ENCODE results near the gene TAS2R38. TPM values are rescaled to one million over a fixed set of nuclear protein-coding genes. Genes with fewer than 3 reads are reported as not detected.

The TAS2R38 gene
- total RNA-seq, 2 donors from 2014 or later = not detected

GRCh38 chr7:141928146-141928844 lies 45.3 kb downstream of the TAS2R38 start:
- DNase-seq (no peak), ATAC-seq (no peak)
- intact Hi-C loops (cut with DNase I, micrococcal nuclease) = no loop called here

Other genes with a start within 250 kb of the TAS2R38 start
- 10 to 100 TPM; 65.4 to 79.5 TPM for gene SSBP1, start 235.4 kb downstream of the TAS2R38 start, total RNA-seq
- gene TAS2R3, start 209.7 kb downstream of the TAS2R38 start, total RNA-seq = 1 to 10 TPM; 1.8 to 2.1 TPM
- gene TAS2R4, start 197.1 kb downstream of the TAS2R38 start, total RNA-seq = 1 to 10 TPM; 1.1 to 1.2 TPM
- 1 to 10 TPM; 1.0 to 1.8 TPM for gene TAS2R5, start 183.6 kb downstream of the TAS2R38 start, total RNA-seq
- gene PRSS37, start 132.3 kb downstream of the TAS2R38 start, total RNA-seq = not detected
- not detected for gene OR9A4, start 57.4 kb downstream of the TAS2R38 start, total RNA-seq
- gene CLEC5A, start 26.8 kb downstream of the TAS2R38 start, total RNA-seq = under 1 TPM in 1 of 2 donors, not detected in 1; 0.55 TPM
- gene MGAM, start 22.1 kb upstream of the TAS2R38 start, total RNA-seq = 1 to 10 TPM; 1.0 to 2.8 TPM
- gene MGAM2, start 137.9 kb upstream of the TAS2R38 start, total RNA-seq = 10 to 100 TPM; 25.8 to 41.1 TPM